GM23338 (cell line): Measurements from ENCODE around the gene KRT6A.

ENCODE experiments used
- CREB1 ChIP-seq: fragments of 250-450 bp; sonication (Bioruptor Pico); IDR thresholded peaks from 2 replicates; pipeline ENCODE4 v1.5.0; 2020; ENCODE audit warnings: low read depth, mild to moderate bottlenecking, moderate library complexity
- CTCF ChIP-seq, 2 experiments: fragments of 200-600 bp in 1 of 2; sonication (generic) in 1 of 2; conservative IDR thresholded peaks; 2 replicates each; pipeline versions ENCODE4 v1.5.1 to v1.6.1; 2016 to 2017; ENCODE audit warnings: antibody characterized with exemption in 2 of 2, low read depth in 2 of 2, mild to moderate bottlenecking in 2 of 2, moderate library complexity in 1 of 2
- ETS1 ChIP-seq: IDR thresholded peaks from 2 replicates; pipeline ENCODE4 v1.6.1; 2016; ENCODE audit warnings: antibody characterized with exemption
- EZH2 ChIP-seq: fragments of 200-600 bp; sonication (generic); IDR thresholded peaks from one replicate; pipeline ENCODE4 v1.8.0; 2017; ENCODE audit warnings: antibody characterized with exemption, mild to moderate bottlenecking, low read depth; ENCODE audit not compliant: unreplicated experiment
- EZH2phosphoT487 ChIP-seq: fragments of 200-600 bp; sonication (generic); IDR thresholded peaks from one replicate; pipeline ENCODE4 v1.8.1; 2018; ENCODE audit warnings: antibody characterized with exemption; ENCODE audit not compliant: unreplicated experiment
- JUNB ChIP-seq: IDR thresholded peaks from one replicate; pipeline ENCODE4 v1.6.1; 2016; ENCODE audit warnings: antibody characterized with exemption; ENCODE audit not compliant: unreplicated experiment
- NANOG ChIP-seq: IDR thresholded peaks from 2 replicates; pipeline ENCODE4 v1.6.1; 2016; ENCODE audit warnings: antibody characterized with exemption, borderline replicate concordance
- POLR2AphosphoS5 ChIP-seq: IDR thresholded peaks from 2 replicates; pipeline ENCODE4 v1.6.1; 2016; ENCODE audit warnings: antibody characterized with exemption, low read depth
- REST ChIP-seq: IDR thresholded peaks from one replicate; pipeline ENCODE4 v1.6.1; 2018; ENCODE audit warnings: antibody characterized with exemption; ENCODE audit not compliant: unreplicated experiment
- ZNF114 ChIP-seq: fragments of 250-450 bp; sonication (Bioruptor Pico); IDR thresholded peaks from 2 replicates; pipeline ENCODE4 v1.5.0; 2020; ENCODE audit warnings: mild to moderate bottlenecking, moderate library complexity

- TF ChIP-seq CTCF (conservative IDR thresholded peaks at IDR 0.05; ENCODE audit: low read depth in 2 of 2) (no peak), ZNF114 (CRISPR knock-in tag) (no peak), EZH2 (no peak), REST (no peak), POLR2AphosphoS5 (no peak), EZH2phosphoT487 (no peak), NANOG (no peak), ETS1 (no peak), CREB1 (CRISPR knock-in tag) (no peak), JUNB (no peak)
Measured at GRCh38 chr12:52517005-52517835, 24.2 kb upstream of the KRT6A start.
